ENCODE measurements around the gene EXT2. TPM values are rescaled to one million over a fixed set of nuclear protein-coding genes. Genes with fewer than 3 reads are reported as not detected.

Gene EXT2
- total RNA-seq (10 to 100 TPM; 60.9 to 71.2 TPM), polyA plus RNA-seq (ENCODE audit: insufficient read depth, low read depth, low replicate concordance) (47.5 TPM)
- long read RNA-seq, donor 1, transcript EXT2-210 (14 exons, 3,136 nt) = major isoform, 11 of 22 reads
- long read RNA-seq, donor 1, partial matches to known transcripts = 11 of 22 reads
- long read RNA-seq, donor 1, other reads (novel, unspliced or antisense) = 0 of 22 reads
- long read RNA-seq, donor 2, transcript EXT2-210 (14 exons, 3,136 nt) = major isoform, 7 of 26 reads
- long read RNA-seq, donor 2, partial matches to known transcripts = 19 of 26 reads
- long read RNA-seq, donor 2, other reads (novel, unspliced or antisense) = 0 of 26 reads

DNA sequence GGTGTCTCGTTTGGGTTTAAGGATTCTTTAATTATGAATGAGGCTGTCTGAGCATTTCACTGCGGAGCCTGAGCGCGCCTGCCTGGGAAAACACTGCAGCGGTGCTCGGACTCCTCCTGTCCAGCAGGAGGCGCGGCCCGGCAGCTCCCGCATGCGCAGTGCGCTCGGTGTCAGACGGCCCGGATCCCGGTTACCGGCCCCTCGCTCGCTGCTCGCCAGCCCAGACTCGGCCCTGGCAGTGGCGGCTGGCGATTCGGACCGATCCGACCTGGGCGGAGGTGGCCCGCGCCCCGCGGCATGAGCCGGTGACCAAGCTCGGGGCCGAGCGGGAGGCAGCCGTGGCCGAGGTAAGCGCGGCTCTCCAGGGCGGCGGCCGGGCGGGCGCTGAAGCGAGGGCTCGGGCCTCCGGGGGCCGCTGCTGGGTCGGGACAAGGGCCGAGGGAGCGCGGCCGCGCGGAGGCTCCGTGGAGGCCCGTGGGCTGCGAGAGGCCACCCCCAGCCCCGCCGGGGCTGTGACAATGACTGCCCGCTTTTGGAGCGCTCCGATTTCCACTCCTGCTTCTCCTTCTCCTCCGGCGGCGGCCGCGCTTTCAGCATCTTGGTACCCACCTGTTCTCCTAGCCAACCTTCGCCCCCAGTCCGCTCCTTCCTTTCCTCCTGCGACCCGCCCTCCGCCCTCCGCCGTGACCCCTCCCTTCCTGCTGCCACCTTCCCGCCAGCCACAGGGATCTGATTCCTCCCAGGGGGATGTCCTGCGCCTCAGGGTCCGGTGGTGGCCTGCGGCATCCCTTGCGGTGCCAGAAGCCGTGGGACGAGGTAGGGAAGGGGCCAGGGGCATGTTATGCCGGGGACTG, at the start of gene EXT2:
EXT2 (plus strand) TSS at position 173 of the 854 bp plus-strand sequence. CDS start 12,035 bp downstream, outside the sequence.
- Histone ChIP-seq H3K4me1 (peaks cover 8% of the 10 kb centered on the region), H3K9me3 (no peaks in the 10 kb centered on the region), H3K27ac (peak within 1 kb of the TSS; percentile 55 to 70), H3K27me3 (no peaks in the 10 kb centered on the region), H3K36me3 (ENCODE audit: low read depth, missing control alignments) (no peaks in the 10 kb centered on the region), H3K4me3 (peak within 1 kb of the TSS; percentile 83 to 90)
- intact Hi-C loops (cut with DNase I; ENCODE audit: low total_unique reads) = loop anchor here (10.0 kb wide), 1 partner anchor 439 kb away; no protein-coding TSS in a partner anchor
- peak; percentile 91 for DNase-seq
- WGBS, 2 donors = 0 to 1% methylated on average over 22 to 83 of the region's 83 CpGs
- TF ChIP-seq CTCF (IDR thresholded peaks at IDR 0.05) (peak; percentile 84 to 96 (median 92)), POLR2A (IDR thresholded peaks at IDR 0.05) (no peak)

DNA sequence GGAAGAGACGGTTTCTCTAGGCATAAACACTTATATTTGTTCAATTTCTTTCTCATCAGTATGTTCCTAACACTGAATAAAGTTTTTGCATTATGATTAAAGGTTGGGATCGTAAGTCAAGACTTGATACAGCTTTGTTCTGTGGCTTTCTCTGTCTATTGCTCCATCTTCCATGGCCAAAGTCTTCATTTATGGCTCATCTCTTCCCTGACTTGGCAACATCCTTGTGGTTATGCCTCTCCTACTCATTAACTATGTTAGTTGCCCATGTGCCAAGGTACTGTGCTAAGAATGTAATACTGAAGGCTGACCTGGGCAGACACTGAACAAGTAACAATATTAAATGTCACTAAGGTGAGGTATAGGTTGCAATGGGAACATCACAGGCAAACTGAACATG, 49.3 kb upstream of the EXT2 start:
- no peak overlapping the region for H3K4me3 ChIP-seq
- no peaks in the 10 kb centered on the region for H3K36me3 ChIP-seq (ENCODE audit: low read depth, missing control alignments)
- no peaks in the 10 kb centered on the region for H3K27me3 ChIP-seq
- intact Hi-C loops (cut with DNase I; ENCODE audit: low total_unique reads) = no loop called here
- H3K4me1 ChIP-seq = no peaks in the 10 kb centered on the region
- TF ChIP-seq CTCF (IDR thresholded peaks at IDR 0.05) (no peak), POLR2A (IDR thresholded peaks at IDR 0.05) (no peak)
- DNase-seq = no peak
- H3K27ac ChIP-seq = no peak overlapping the region
- WGBS, 2 donors = 91 to 98% methylated on average over 2 of the region's 2 CpGs
- no peaks in the 10 kb centered on the region for H3K9me3 ChIP-seq

- TF ChIP-seq POLR2A (IDR thresholded peaks at IDR 0.05) (no peak), CTCF (IDR thresholded peaks at IDR 0.05) (no peak)
- intact Hi-C loops (cut with DNase I; ENCODE audit: low total_unique reads) = no loop called here
- Histone ChIP-seq H3K36me3 (ENCODE audit: low read depth, missing control alignments) (no peaks in the 10 kb centered on the region), H3K4me1 (no peaks in the 10 kb centered on the region), H3K27me3 (no peaks in the 10 kb centered on the region), H3K27ac (no peak overlapping the region), H3K4me3 (no peak overlapping the region), H3K9me3 (no peaks in the 10 kb centered on the region)
- 84 to 90% methylated on average over 2 of the region's 2 CpGs for WGBS, 2 donors
- no peak for DNase-seq
These were observed 48.2 kb upstream of the EXT2 start for GRCh38 chr11:44047298-44047697.

DNA sequence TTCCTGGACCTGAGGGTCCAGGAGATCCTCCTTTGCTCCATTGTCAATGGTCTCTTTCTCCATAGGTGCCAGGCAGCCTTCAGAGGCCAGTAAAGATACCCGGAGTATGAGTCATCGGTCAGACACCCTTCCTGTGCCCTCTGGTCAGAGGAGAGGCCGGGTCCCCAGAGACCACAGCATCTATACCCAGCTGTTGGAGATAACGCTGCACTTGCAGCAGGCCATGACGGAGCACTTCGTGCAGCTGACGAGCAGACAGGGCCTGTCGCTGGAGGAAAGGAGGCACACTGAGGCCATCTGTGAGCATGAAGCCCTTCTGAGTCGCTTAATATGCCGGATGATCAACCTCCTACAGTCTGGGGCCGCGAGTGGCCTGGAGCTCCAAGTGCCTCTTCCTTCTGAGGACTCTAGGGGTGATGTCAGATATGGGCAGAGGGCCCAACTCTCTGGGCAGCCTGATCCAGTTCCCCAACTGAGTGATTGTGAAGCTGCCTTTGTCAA, 47.5 kb upstream of the EXT2 start, which contains the start of gene ACCSL:
ACCSL (plus strand) TSS at position 51 of the 501 bp plus-strand sequence; CDS start at position 107, 56 bp downstream.
- no peak for DNase-seq
- Histone ChIP-seq H3K4me3 (no peak within 1 kb of the TSS), H3K9me3 (no peaks in the 10 kb centered on the region), H3K36me3 (ENCODE audit: low read depth, missing control alignments) (no peaks in the 10 kb centered on the region), H3K4me1 (no peaks in the 10 kb centered on the region), H3K27ac (no peak within 1 kb of the TSS), H3K27me3 (no peaks in the 10 kb centered on the region)
- TF ChIP-seq POLR2A (IDR thresholded peaks at IDR 0.05) (no peak), CTCF (IDR thresholded peaks at IDR 0.05) (no peak)
- intact Hi-C loops (cut with DNase I; ENCODE audit: low total_unique reads) = no loop called here
- WGBS, 2 donors = 84 to 89% methylated on average over 9 to 12 of the region's 12 CpGs

Data from testis (tissue), 5 donors.